Activated CD8-positive, alpha-beta memory T cell treated with anti-CD3 and anti-CD28 coated beads, Interleukin-2, amount 50 U/mL, for 48 hours (primary cell): Measurements from ENCODE around the gene NAGLU.

Experiments
- DNase-seq: peaks from one replicate; pipeline ENCODE4 v3.0.0-alpha.2; 2020

The NAGLU gene

DNA sequence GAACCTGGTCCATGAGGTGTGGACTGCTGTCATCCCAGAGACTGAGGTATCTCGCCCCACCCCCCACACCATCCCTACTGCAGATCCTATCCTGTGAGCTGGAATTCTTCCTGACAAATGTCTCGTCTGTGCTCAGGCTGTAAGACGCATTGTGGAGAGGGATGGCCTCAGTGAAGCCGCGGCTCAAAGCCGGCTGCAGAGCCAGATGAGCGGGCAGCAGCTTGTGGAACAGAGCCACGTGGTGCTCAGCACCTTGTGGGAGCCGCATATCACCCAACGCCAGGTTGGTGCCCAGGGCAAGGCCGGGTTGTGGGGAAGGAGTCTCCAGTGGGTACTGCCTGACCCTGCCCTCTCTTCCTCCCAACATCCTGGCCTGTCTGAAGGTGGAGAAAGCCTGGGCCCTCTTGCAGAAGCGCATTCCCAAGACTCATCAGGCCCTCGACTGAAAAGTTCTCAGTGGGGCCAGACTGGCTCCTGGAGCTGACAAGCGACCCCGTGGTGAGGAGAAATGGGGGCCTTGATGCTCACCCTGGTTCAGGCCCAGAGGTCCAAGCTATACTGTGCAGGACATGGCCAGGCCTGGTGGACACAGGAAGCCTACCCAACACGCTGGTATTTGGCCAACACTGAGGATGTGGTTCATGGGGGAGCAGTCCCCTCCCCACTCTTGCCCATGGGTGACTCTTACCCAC, 29.6 kb downstream of the NAGLU start:
- DNase-seq = no peak

DNA sequence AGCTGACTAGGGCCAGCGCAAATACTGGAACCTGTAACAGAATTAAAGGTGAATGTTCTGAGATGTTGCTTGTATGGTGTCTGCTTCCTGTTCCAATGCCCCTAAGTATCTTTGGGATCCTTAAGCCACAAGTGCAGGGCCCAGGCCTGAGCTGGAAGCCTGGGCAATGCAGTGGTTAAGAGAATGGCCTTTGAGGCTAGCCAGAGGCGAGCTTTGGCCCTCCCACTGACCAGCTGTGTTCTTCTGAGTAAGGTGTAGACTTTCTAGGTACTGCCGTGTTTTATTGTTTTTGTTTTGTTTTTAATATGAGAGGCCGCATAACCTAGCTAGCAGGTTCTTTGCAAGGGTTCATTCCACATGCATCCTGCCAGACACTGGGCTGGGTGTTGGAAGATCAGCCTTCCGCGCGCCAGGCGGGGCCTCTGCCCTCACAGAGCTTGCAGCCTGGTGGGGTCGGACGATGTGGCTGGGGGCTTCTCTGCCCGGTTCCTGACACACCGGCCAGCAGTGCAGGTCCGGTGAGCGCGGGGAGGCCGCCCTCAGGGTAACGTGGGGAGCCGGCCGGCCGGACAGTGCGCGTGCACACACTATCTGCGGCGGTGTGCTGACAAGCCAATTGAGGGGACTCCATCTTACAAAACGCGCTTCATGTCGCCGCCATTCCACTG, 30.3 kb downstream of the NAGLU start:
- DNase-seq = no peak

DNA sequence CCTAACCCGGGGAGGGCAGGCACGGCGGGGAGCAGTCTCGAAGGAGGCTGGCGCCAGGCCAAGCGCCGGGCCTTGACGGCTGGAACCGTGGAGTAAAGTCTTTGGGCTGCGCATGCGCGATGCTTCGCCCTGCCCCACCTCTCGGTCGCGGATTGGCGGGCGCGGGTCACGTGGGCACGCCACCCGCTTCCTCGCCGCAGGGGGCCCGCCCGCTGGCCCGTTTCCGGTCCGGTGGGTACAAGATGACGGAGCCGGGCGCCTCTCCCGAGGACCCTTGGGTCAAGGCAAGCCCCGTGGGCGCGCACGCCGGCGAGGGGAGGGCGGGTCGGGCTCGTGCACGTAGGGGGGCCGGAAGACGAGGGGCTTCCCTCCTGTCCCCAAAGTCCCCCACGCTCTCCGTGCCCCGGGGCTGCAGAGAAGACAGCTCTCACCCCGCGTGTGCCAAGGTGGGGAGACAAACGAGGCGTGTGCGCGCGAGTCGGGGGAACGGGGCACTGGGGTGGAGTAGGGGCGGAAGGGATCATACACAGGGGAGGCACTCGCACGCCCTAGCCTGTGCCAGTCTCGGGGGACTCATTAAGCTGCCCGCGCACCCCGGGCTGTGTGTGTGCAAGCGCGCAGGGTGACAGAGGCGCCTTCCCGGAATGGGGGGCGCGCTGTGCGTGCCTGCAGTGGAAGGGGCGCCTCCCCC, 31.0 kb downstream of the NAGLU start, which contains the start of gene MLX:
TSS of gene MLX (plus strand) at position 218 of the 691 bp plus-strand sequence. CDS start at position 243, 25 bp downstream.
- DNase-seq = peak; percentile 98

DNA sequence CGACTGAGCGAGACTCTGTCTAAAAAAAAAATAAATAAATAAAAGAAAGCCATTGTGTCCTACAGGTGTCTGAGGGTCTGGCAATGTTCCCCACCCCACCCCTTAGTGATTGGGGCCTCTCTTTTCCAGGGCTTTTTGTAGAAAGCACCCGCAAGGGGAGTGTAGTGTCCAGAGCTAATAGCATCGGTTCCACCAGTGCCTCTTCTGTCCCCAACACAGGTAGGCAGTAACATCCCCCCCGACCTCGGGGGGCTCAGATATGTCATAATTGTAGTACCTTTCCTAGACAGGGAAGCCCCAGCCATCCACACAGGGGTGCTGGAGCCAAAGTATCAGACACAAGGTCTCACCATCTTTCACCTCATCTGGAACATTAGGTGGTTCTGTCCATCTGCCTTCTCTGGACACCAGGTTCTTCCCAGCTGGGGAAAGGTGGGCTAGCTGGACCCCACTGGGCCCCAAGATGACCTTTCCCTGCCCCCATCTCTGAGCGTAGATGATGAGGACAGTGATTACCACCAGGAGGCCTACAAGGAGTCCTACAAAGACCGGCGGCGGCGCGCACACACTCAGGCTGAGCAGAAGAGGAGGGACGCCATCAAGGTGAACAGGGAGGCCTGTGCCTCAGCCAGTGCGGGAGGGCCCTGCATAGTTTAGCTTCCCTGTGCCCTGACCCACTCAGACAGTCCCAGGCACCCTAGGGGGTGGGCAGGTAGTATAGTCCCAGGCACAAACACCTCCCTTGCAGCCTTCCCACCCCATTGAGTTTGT, 32.5 kb downstream of the NAGLU start:
- no peak for DNase-seq

DNA sequence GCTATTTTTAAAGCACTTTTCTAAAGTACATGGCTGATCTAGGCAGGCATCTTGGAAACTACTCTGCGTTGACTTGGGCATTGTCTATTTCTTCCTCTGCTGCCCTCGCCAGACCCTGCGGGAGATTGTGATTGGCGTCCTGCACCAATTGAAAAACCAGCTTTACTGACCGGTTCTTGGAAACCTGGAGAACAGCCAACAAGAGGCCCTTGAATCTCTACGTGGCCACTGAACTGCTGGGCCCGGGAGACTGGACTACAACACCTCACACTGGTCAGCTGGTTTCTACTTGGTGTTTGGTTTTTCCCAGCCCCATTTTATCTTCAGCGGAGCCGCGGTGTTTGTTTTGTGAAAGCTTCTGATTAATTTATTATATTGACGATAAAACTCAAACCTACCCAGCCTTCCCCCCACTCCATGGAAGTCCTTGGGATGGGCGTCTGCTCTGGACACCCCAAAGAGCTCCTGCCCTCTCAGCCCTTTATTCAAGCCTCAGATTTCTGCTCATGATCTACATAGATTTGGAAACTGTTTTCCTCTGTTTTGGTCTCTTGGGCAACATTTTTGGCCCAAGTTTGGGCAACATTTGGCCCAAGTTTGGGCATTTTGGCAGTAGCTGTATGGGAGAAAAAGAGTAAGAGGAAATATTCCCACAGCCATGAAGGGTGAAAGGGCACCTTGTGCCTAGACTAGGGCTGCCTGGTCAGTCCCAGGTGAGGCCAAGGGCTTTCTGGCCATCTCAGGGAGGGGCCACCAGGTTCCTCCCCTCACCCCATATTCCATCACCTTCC, 35.6 kb downstream of the NAGLU start:
- no peak for DNase-seq

DNA sequence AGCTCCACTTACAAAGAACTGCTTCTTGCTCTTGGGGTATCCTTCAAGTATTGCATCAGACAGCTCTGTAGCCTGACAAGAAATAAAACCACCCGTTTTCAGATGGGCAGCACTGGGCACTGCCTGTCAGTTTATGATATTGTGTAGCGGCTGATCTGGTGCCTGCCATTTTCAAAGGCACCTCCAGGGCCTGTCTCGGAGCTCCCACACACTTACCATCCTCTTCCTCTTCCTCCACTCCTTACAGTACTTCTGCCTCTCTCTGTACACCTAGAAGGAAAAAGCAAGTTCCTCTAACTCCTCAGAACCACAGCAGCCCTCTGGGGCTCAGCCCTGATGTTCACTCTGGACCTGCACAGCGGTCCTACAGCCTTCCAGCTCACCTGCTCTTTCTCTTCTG, 37.1 kb downstream of the NAGLU start:
- no peak for DNase-seq

DNA sequence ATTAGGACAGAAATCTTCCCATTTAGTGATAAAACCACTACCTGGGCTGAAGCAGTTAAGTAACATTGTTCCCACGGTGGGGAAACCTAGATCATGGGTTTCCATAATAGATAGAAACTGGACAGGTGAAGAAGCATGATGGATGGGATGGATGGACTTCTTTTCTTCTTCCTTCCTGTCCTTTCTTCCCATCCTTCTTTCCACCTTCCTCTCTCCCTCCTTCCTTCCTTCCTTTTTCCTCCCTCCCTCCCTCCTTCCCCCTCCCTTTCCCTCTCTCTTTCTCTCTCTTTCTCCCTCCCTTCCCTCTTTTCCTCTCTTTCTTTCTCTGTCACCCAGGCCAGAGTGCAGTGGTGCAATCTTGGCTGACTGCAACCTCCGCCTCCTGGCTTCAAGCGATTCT, 38.4 kb downstream of the NAGLU start:
- no peak for DNase-seq

DNA sequence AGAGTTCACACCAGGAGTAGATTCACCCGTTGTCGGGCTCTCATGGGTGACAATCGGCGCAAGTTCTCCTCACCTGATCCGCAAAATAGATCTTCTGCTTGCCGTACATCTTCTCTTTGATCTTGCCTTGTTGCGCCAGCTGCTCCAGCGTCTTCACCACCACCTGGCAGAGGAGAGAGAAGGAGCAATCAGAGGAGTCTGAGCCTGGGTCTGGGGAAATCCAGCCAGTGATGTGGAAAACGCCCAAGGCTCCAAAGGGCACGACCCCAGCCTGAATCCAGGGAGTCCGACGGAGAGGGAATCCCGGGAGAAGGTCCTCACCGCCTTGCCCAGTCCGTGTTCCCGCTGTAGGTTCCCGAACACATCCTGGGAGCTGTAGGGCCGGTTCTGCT, 41.1 kb downstream of the NAGLU start:
- no peak for DNase-seq

DNA sequence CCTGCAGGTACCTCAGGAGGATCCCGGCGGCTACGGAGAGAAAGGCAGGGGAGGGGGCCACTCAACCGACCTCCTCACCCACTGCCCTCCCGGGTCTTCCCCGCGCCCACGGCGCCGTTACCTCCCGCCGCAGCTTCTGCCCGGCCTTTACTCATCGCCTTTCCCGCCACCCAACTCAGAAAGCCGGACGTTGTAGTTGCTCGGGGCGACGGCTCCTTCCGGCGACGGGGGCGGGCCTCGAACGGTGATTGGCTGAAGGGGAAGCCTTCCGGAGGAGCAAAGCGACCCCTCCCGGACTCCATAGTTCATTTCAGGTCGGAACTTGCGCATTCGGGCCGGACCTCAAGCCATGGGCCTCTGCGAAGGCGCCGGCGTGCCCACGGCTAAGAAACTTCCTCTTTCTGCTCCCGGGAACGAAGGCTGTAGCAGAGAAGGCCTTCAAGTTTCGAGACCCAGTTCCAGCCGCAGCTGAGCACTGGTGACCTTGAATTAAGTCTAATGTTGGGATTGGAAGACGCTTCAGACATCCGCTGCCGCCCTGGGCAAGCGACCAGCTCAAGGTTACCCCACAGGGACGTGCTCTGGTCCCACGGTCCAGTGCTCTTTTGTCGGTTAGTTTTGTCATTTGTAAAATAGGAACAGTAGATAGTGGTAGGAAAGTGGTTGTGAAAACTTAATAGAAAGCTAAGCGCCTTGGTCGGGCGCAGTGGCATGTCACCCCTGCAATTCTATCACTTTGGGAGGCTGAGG, 41.7 kb downstream of the NAGLU start, which contains the start of gene PSMC3IP:
TSS of gene PSMC3IP (minus strand) at position 198 of the 750 bp plus-strand sequence. CDS start at position 155, 43 bp downstream.
- DNase-seq = peak; percentile 96

DNA sequence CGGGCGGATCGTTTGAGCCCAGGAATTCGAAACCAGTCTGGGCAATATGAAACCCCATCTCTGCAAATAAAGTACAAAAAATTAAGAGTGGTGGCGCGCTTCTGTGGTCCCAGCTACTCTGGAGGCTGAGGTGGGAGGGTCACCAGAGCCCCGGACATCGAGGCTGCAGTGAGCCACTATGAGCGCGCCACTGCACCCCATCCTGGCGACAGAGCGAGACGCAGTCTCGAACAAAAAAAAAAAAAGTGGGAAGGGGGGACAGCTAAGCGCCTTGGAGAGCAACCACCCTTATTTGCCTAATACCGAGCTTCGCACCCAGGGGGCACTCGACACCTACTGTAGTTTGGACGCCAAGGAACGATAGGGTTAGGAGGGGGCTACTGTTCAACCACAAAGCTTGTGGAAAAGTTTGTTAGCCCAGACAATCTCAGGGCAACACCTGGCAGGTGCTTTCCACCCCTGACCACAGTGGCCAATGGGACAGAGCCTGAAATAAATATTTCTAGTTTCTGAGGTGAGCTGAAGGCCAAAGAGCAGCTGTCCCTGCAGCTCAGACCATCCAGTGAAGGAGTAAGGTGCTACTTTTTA, 42.3 kb downstream of the NAGLU start:
- DNase-seq = peak; percentile 84

DNA sequence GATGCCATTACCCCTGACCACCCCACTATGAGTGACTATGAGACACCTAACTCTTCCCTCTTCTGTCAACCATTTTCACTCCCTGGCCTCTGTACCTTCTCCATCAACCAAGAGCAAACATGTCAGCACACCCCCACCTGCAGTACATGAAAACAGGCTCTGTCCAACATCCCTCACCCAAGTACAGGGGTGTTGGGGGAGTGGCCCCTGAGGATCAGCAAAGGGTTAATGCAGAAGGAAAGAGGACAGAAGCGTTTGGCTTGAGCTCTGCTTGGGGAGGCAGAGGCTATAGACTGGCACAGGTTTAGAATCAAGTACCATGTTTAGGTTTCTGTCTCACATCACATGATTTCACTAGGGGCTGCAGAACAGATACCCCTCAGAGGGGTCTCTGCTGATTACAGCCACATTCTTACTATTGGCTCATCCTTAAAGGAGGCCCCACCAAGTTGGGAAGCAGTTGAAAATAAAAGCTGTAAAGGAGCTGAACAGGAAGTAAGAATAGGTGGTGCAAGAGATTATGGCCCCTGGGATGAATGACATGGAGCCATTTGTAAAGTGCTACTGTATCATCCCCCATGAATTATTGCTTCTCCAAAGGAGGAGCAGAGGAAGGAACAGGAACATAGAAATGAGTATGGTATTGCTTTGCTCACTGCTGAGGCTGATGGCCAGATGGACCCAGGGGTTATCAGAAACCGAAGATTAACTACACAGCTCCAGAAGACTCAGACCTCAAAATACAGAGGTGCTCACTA, 43.9 kb downstream of the NAGLU start:
- DNase-seq = no peak

DNA sequence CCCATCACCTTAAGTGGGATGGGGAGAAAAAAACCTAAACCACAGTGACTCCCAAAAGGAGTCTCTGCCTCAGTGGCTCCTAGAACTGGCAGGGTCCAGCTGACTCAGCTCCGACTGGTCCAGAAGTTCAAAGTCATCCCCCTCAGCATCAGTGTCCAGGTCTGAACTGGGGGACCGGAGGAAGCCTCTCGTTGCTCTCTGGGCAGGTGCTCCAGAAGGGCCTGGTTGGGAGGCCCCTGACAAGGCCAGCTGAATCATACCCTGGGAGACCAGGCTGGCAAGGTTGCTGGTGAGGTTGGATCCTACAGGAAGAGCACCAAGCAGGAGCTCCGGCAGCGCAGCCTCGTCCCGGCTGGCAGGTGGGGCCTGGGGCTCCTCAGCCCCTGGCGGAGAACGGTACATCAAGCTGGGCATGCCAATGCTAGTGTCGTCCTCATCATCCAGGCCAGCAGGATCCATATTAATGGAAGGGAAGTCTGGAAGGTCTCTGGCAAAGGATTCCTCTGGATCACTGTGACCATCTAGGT, 45.8 kb downstream of the NAGLU start:
- no peak for DNase-seq

DNA sequence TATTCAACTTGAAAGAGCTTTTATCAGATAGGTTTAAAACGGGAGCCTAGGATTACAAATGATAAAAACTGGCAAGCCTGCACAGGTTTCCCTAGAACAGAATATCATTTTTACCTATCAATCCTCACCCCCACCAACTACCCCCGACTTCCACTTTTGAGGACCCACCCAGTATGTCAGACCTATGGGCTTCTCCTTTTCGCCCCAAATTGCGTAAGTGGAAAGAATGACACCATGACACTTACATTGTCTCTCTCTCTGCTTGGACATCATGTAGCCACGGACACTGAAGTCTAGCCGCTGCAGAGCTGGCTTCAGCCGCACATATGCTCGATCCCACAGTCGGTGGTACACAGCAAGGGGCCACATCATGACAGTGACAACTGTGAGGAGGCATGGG, 48.8 kb downstream of the NAGLU start:
- no peak for DNase-seq

DNA sequence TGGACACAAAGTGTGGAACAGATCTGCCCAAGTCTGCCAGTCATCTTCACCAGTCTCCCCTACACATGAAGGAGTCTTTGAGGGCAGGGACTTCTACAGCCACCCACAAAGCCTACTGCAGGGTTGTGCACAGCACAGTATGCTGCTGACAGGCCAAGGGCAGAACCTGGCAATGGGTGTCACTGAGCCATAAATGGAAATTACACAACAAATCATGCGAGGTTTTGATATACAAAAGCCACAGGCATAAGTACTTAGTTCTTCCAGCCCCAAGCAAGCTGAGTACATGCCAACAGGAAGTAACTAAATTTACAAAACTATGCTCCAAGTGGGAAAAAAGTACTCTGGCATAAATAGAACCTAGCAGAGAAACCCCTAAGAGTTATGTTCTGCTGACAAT, 49.3 kb downstream of the NAGLU start:
- no peak for DNase-seq

DNA sequence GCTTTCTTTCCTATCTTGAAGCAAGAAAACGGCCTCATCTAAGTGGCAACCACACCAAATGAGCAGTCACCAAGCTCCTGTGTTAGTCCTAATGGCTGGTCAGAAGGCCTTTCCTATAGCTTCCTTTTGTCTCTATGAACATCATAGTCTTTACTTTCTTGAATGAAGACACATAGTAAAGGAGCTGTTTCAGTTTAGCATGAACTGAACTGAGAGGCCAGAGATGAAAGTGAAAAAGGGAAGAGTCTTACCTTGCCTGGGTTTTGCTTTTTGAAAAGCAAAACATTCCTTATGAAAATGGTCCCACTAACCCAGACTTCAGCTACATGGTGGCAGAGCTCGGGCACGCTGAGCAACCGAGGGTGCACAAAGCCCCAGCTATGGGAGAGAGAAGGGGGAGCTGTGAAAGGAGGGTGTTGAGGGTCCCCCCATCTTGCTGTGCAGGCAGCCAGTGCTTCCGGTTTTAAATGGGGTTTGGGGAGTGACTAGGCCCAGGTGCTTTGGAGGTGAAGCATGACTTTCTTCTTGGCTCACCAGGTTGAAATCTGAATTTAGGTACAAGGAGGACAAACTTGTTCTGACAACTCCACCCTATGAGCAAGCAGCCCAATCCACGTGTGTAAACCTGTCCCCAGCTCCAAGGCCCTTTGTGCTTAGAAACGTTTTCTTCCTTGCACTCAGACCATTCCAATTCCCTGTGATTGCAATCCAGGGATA, 50.6 kb downstream of the NAGLU start:
- no peak for DNase-seq

DNA sequence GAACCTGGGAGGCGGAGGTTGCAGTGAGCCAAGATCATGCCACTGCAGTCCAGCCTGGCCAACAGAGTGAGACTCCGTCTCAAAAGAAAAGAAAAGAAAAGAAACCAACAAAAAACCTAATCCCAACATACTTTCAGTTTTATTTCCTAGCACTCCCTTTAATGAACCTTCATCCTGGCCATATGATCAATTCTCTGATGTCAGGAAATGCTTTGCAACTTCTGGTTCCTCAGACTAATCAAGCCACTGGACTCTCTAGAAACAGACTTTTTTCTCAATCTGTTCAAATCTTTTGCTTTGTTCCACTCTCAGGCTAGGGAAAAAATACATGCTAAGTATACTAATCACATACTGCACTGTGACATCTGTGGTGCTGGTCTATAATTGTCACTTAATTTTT, 54.8 kb downstream of the NAGLU start:
- DNase-seq = no peak

DNA sequence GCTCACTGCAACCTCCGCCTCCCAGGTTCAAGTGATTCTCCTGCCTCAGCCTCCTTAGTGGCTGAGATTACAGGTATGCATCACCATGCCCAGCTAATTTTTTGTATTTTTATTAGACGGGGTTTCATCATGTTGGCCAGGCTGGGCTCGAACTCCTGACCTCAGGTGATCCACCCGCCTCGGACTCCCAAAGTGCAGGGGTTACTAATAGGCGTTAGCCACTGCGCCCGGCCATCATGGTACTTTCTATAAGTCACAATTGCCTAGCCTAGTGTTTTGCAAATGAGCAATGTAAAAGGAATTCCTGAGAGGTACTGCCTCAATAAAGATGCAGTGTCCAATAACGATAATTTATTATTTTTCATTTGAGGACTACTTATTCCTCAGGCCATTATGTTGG, 55.4 kb downstream of the NAGLU start:
- DNase-seq = no peak
